Hematopoietic multipotent progenitor cell (in vitro differentiated cells): ENCODE results near the gene PA2G4. TPM values are rescaled to one million over a fixed set of nuclear protein-coding genes. Genes with fewer than 3 reads are reported as not detected.
"Not testable (repeated sequence)": the region's sequence is repeated elsewhere in the genome, so short reads cannot be mapped to it uniquely, and the experiment has no call there.

Experiments used
- DNase-seq, 3 donors: peaks; one replicate each; pipeline ENCODE4 v3.0.0-alpha.2; 2011 to 2015; ENCODE audit warnings: low read depth in 2 of 3, low spot score in 2 of 3
- total RNA-seq: library from RNA; depleted of rRNA; stranded (reverse); fragments of >200 nt; gene quantifications from one replicate; pipeline ENCODE4 v1.2.3, GENCODE V29; 2012

Gene PA2G4
- total RNA-seq, 1 donor, result 113 TPM

GRCh38 chr12:56098592-56098991, 5.8 kb upstream of the PA2G4 start:
- no peak for DNase-seq

GRCh38 chr12:56099787-56100186, 4.6 kb upstream of the PA2G4 start:
- DNase-seq, result no peak

GRCh38 chr12:56101045-56101444, 3.3 kb upstream of the PA2G4 start:
- no peak for DNase-seq

- DNase-seq, result no peak
Measured at GRCh38 chr12:56102683-56103065, 1.7 kb upstream of the PA2G4 start.

- no peak for DNase-seq
Measured at GRCh38 chr12:56103066-56103711, 1.2 kb upstream of the PA2G4 start.

GRCh38 chr12:56103823-56104108, 593 bp upstream of the PA2G4 start:
- no peak for DNase-seq

- DNase-seq, result peak in 2 of 3 donors; percentile 25 to 29
Measured at GRCh38 chr12:56104815-56105608, 653 bp downstream of the PA2G4 start.

GRCh38 chr12:56105609-56105902, 1.2 kb downstream of the PA2G4 start:
- no peak for DNase-seq

- DNase-seq, result no peak
Measured at GRCh38 chr12:56107242-56107641, 2.9 kb downstream of the PA2G4 start.

GRCh38 chr12:56110571-56110970, 6.2 kb downstream of the PA2G4 start:
- DNase-seq, result no peak

GRCh38 chr12:56114084-56114483, 9.7 kb downstream of the PA2G4 start:
- DNase-seq, result no peak

GRCh38 chr12:56115329-56115728, 11.0 kb downstream of the PA2G4 start:
- DNase-seq, result no peak

GRCh38 chr12:56116267-56117081, 12.1 kb downstream of the PA2G4 start, which contains the start of gene RPL41:
TSS of gene RPL41 (plus strand) at chr12:56116633.
- DNase-seq, result peak; percentile 91 to 97 (median 94)

- DNase-seq, result not testable (repeated sequence)
Measured at GRCh38 chr12:56117082-56117706, 12.8 kb downstream of the PA2G4 start.

GRCh38 chr12:56117778-56118687, 13.7 kb downstream of the PA2G4 start, which contains the start of gene ZC3H10:
TSS of gene ZC3H10 (plus strand) at chr12:56118266. CDS start at chr12:56120563, 2,297 bp downstream.
- peak; percentile 96 to 100 (median 99) for DNase-seq

- no peak for DNase-seq
Measured at GRCh38 chr12:56118688-56119357, 14.5 kb downstream of the PA2G4 start.

- DNase-seq, result peak in 2 of 3 donors; percentile 73 to 88
Measured at GRCh38 chr12:56119361-56119796, 15.0 kb downstream of the PA2G4 start.

GRCh38 chr12:56120158-56120846, 15.9 kb downstream of the PA2G4 start:
- no peak for DNase-seq
